Measurements from ENCODE around the gene SGPL1. TPM values are rescaled to one million over a fixed set of nuclear protein-coding genes. Genes with fewer than 3 reads are reported as not detected.
A peak's percentile ranks its signal among the peaks of the same experiment; 100 is the strongest.

Gene SGPL1
- total RNA-seq, 2 experiments from 2014 or later = 15.1 to 16.9 TPM

DNA sequence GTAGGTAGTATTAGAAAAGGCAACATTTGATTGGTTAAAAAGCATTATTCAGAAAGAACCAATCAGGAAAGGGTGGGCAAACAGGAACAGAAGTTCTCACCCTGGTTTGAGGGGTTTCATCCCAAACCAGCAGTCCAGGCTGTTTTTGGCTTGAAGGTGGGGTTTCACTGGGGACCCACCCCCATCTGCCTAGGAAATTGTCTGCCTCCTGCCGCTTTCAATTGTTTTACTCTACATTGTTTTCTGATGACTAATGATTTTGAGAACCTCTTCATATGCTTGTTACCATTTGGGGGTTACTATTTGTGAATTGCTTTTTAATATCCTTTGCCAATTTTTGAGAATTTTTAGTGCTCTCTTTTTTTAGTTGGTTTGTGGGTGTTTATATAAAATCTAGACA lies 75.9 kb downstream of the SGPL1 start:
- no peaks in the 10 kb centered on the region for H3K27me3 Mint-ChIP-seq
- no peaks in the 10 kb centered on the region for H3K36me3 Mint-ChIP-seq (ENCODE audit: low read depth)
- DNase-seq (no peak), ATAC-seq (ENCODE audit: poor library complexity) (no peak)
- H3K9me3 Mint-ChIP-seq = no peaks in the 10 kb centered on the region
- Histone ChIP-seq H3K4me3 (ENCODE audit: low read length) (no peak overlapping the region), H3K9me3 (ENCODE audit: control insufficient read depth in 1 of 2, insufficient read depth in 1 of 2, low read length in 2 of 2) (no peaks in the 10 kb centered on the region), H3K27ac (ENCODE audit: low read depth in 1 of 2, low read length in 2 of 2) (no peak overlapping the region), H3K27me3 (ENCODE audit: control insufficient read depth in 1 of 2, insufficient read depth in 2 of 2, low read length in 2 of 2) (no peaks in the 10 kb centered on the region), H3K36me3 (ENCODE audit: insufficient read depth, low read length) (no peaks in the 10 kb centered on the region), H3K4me1 (ENCODE audit: insufficient read depth, low read length) (peaks cover 14% of the 10 kb centered on the region)
- peaks cover 11% of the 10 kb centered on the region for H3K4me1 Mint-ChIP-seq (ENCODE audit: low read depth)
- ChIA-PET POLR2A (no interaction called here), CTCF (no interaction called here)
- peak overlapping the region; percentile 20 for H3K4me3 Mint-ChIP-seq
- H3K27ac Mint-ChIP-seq = no peak overlapping the region
- intact Hi-C loops (cut with DNase I, micrococcal nuclease) = loop anchor here in 1 of 2 experiments (2.0 kb wide), 1 partner anchor 15 kb away; no protein-coding TSS in a partner anchor
- TF ChIP-seq, protein P1, sequence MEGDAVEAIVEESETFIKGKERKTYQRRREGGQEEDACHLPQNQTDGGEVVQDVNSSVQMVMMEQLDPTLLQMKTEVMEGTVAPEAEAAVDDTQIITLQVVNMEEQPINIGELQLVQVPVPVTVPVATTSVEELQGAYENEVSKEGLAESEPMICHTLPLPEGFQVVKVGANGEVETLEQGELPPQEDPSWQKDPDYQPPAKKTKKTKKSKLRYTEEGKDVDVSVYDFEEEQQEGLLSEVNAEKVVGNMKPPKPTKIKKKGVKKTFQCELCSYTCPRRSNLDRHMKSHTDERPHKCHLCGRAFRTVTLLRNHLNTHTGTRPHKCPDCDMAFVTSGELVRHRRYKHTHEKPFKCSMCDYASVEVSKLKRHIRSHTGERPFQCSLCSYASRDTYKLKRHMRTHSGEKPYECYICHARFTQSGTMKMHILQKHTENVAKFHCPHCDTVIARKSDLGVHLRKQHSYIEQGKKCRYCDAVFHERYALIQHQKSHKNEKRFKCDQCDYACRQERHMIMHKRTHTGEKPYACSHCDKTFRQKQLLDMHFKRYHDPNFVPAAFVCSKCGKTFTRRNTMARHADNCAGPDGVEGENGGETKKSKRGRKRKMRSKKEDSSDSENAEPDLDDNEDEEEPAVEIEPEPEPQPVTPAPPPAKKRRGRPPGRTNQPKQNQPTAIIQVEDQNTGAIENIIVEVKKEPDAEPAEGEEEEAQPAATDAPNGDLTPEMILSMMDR (IDR thresholded peaks at IDR 0.05) = no peak

DNA sequence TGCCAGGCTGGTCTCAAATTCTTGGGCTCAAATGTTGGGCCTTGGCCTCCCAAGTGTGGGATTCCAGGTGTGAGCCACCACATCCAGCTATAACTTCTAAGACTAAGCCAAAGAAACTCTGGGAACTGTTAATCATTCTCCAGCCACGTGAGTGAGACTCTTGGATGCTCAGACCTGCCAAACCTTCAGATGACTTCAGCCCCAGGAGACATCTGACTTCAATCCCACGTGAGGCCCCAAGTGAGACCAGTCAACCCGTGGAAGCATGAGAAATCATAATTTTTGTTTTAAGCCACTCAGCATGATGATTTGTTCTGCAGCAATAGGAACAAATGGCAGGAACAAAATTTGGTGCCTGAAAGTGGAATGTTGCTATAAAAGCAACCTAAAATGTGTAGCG lies 76.9 kb downstream of the SGPL1 start:
- Mint-ChIP-seq H3K27me3 (no peaks in the 10 kb centered on the region), H3K4me3 (no peak overlapping the region), H3K4me1 (ENCODE audit: low read depth) (peaks cover 6% of the 10 kb centered on the region), H3K9me3 (no peaks in the 10 kb centered on the region), H3K36me3 (ENCODE audit: low read depth) (no peaks in the 10 kb centered on the region), H3K27ac (no peak overlapping the region)
- peaks cover 7% of the 10 kb centered on the region for H3K4me1 ChIP-seq (ENCODE audit: insufficient read depth, low read length)
- ChIA-PET POLR2A (no interaction called here), CTCF (no interaction called here)
- intact Hi-C loops (cut with DNase I, micrococcal nuclease) = loop anchor here in 1 of 2 experiments (2.0 kb wide), 1 partner anchor 16 kb away; no protein-coding TSS in a partner anchor
- no peaks in the 10 kb centered on the region for H3K9me3 ChIP-seq (ENCODE audit: control insufficient read depth in 1 of 2, insufficient read depth in 1 of 2, low read length in 2 of 2)
- H3K4me3 ChIP-seq (ENCODE audit: low read length) = no peak overlapping the region
- TF ChIP-seq, protein P1 (IDR thresholded peaks at IDR 0.05) = no peak
- ATAC-seq (ENCODE audit: poor library complexity) (no peak), DNase-seq (no peak)
- H3K27me3 ChIP-seq (ENCODE audit: control insufficient read depth in 1 of 2, insufficient read depth in 2 of 2, low read length in 2 of 2) = no peaks in the 10 kb centered on the region
- H3K27ac ChIP-seq (ENCODE audit: low read depth in 1 of 2, low read length in 2 of 2) = no peak overlapping the region
- no peaks in the 10 kb centered on the region for H3K36me3 ChIP-seq (ENCODE audit: insufficient read depth, low read length)

DNA sequence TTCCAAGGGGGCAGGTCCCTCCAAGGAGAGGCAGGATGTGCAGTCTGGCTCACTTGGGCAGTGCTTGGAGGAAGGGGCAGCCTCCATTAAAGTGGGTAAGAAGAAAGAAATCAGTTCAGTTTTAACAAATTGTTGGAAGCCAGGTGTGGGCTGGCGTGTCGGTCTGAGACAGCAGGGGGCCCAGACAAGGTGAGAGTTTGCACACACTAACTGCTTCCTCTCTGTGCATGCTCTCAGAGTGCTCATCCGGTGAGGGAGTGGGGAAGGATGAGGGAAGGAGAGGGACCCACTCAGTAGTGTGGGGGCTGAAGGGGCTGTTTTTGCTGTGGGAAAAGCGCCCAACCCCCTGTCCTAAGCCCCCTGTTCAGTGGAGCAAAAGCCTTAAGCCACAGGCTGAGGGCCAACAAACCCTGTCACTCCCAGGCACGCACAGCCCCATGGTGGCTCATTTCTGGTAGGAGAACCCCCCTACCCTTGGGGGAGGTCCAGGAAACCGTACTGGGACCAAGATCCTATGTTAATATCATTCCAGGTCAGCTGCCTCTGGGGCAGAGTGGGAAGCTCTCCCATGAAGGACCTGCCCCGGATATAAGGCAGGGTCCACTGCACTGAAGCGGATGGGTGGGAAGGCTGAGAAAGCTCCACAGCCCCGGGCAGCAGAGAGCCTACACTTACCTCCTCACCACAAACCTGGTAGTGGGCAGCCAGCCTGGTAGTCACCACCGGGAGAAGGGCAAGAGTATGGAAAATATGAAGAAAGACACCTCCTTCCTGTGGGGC lies 77.7 kb downstream of the SGPL1 start:
- no peak overlapping the region for H3K27ac Mint-ChIP-seq
- Histone ChIP-seq H3K27me3 (ENCODE audit: control insufficient read depth in 1 of 2, insufficient read depth in 2 of 2, low read length in 2 of 2) (no peaks in the 10 kb centered on the region), H3K9me3 (ENCODE audit: control insufficient read depth in 1 of 2, insufficient read depth in 1 of 2, low read length in 2 of 2) (no peaks in the 10 kb centered on the region), H3K4me1 (ENCODE audit: insufficient read depth, low read length) (peaks cover 5% of the 10 kb centered on the region), H3K4me3 (ENCODE audit: low read length) (no peak overlapping the region), H3K36me3 (ENCODE audit: insufficient read depth, low read length) (no peaks in the 10 kb centered on the region), H3K27ac (ENCODE audit: low read depth in 1 of 2, low read length in 2 of 2) (no peak overlapping the region)
- POLR2A ChIA-PET = no interaction called here
- H3K4me1 Mint-ChIP-seq (ENCODE audit: low read depth) = peaks cover 5% of the 10 kb centered on the region
- H3K9me3 Mint-ChIP-seq = no peaks in the 10 kb centered on the region
- CTCF ChIA-PET = no interaction called here
- no peaks in the 10 kb centered on the region for H3K36me3 Mint-ChIP-seq (ENCODE audit: low read depth)
- no peaks in the 10 kb centered on the region for H3K27me3 Mint-ChIP-seq
- intact Hi-C loops (cut with DNase I, micrococcal nuclease) = loop anchor here in 1 of 2 experiments (2.0 kb wide), 1 partner anchor 17 kb away; no protein-coding TSS in a partner anchor
- ATAC-seq (ENCODE audit: poor library complexity) (no peak), DNase-seq (no peak)
- TF ChIP-seq, protein P1 (IDR thresholded peaks at IDR 0.05) = no peak
- no peak overlapping the region for H3K4me3 Mint-ChIP-seq
